ENCODE measurements around the gene KSR1. TPM values are rescaled to one million over a fixed set of nuclear protein-coding genes. Genes with fewer than 3 reads are reported as not detected.

Gene KSR1
- polyA plus RNA-seq, 1 donor from 2014 or later = 9.2 TPM

GRCh38 chr17:27477050-27477888, 21.0 kb downstream of the KSR1 start:
- H3F3A ChIP-seq (ENCODE audit: insufficient read depth, low read length, poor library complexity, severe bottlenecking) = no peaks in the 10 kb centered on the region
- H3K79me2 ChIP-seq (replicated peaks; ENCODE audit: insufficient read depth, low read length) = peaks cover 4% of the 10 kb centered on the region
- no peak overlapping the region for H3K27ac ChIP-seq (ENCODE audit: low read length)
- no peaks in the 10 kb centered on the region for H3K36me3 ChIP-seq (ENCODE audit: insufficient read depth, low read length)
- no peak overlapping the region for H3K4me2 ChIP-seq (ENCODE audit: low read length)
- no peaks in the 10 kb centered on the region for H3K9me2 ChIP-seq (ENCODE audit: insufficient read depth, low read length)
- H3K9me3 ChIP-seq (ENCODE audit: low read length) = no peaks in the 10 kb centered on the region
- no peaks in the 10 kb centered on the region for H4K20me1 ChIP-seq (ENCODE audit: insufficient read depth)
- no peak overlapping the region for H2AFZ ChIP-seq (ENCODE audit: low read depth, low read length)
- no peaks in the 10 kb centered on the region for H3K27me3 ChIP-seq (ENCODE audit: insufficient read depth, low read depth, low read length)
- TF ChIP-seq EZH2 (IDR thresholded peaks at IDR 0.05; ENCODE audit: borderline replicate concordance, insufficient read depth, low read length, poor library complexity, severe bottlenecking) (no peak), TAF1 (IDR thresholded peaks at IDR 0.05; ENCODE audit: low read depth) (no peak), POLR2AphosphoS5 (IDR thresholded peaks at IDR 0.05) (no peak), CTCF (IDR thresholded peaks at IDR 0.05; ENCODE audit: poor library complexity, severe bottlenecking) (no peak), EP300 (conservative IDR thresholded peaks at IDR 0.05; ENCODE audit: poor library complexity, severe bottlenecking) (no peak), MXI1 (conservative IDR thresholded peaks at IDR 0.05; ENCODE audit: poor library complexity, severe bottlenecking) (no peak), RAD21 (conservative IDR thresholded peaks at IDR 0.05) (no peak), REST (IDR thresholded peaks at IDR 0.05; ENCODE audit: borderline replicate concordance) (no peak), SMC3 (conservative IDR thresholded peaks at IDR 0.05; ENCODE audit: poor library complexity) (no peak)
- H3K9ac ChIP-seq (ENCODE audit: low read length) = no peak overlapping the region
- H3K4me3 ChIP-seq (ENCODE audit: low read length) = no peak overlapping the region

- Histone ChIP-seq H3K79me2 (replicated peaks; ENCODE audit: insufficient read depth, low read length) (peaks cover 4% of the 10 kb centered on the region), H3K9me2 (ENCODE audit: insufficient read depth, low read length) (no peaks in the 10 kb centered on the region), H3F3A (ENCODE audit: insufficient read depth, low read length, poor library complexity, severe bottlenecking) (no peaks in the 10 kb centered on the region), H3K36me3 (ENCODE audit: insufficient read depth, low read length) (no peaks in the 10 kb centered on the region), H3K4me2 (ENCODE audit: low read length) (no peak overlapping the region), H3K27ac (ENCODE audit: low read length) (no peak overlapping the region), H3K9me3 (ENCODE audit: low read length) (no peaks in the 10 kb centered on the region), H3K27me3 (ENCODE audit: insufficient read depth, low read depth, low read length) (no peaks in the 10 kb centered on the region), H3K9ac (ENCODE audit: low read length) (no peak overlapping the region), H2AFZ (ENCODE audit: low read depth, low read length) (no peak overlapping the region), H4K20me1 (ENCODE audit: insufficient read depth) (no peaks in the 10 kb centered on the region), H3K4me3 (ENCODE audit: low read length) (no peak overlapping the region)
- TF ChIP-seq EP300 (conservative IDR thresholded peaks at IDR 0.05; ENCODE audit: poor library complexity, severe bottlenecking) (no peak), CTCF (IDR thresholded peaks at IDR 0.05; ENCODE audit: poor library complexity, severe bottlenecking) (no peak)
Observed at GRCh38 chr17:27477971-27478684, 21.9 kb downstream of the KSR1 start.
